AML-193 (cell line): ENCODE measurements around the gene CDK6.

Experiments
- DNase-seq, 2 experiments: peaks; one replicate each; lab custom pipeline; 2025; lab: John Stamatoyannopoulos, UW

CDK6 gene

DNA sequence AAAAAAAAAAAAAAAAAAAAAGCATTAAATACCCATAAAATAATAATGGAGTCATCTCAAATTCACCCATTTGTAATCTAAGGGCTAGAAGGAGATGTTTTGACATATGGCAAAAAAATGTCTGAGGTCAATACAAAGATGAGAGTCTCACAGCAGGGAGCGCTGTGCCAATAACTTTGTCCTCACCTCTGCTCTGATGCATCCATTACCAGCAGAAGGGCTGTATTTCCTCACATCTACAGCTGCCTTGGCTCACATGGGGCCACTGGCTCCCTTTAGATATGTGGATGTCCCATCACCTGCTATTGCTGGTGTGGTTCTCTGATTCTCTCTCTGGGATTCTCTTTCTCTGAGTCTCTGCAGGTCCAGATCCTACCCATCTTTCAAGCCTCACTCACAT is 155.9 kb downstream of the CDK6 start:
- DNase-seq: no peak

DNA sequence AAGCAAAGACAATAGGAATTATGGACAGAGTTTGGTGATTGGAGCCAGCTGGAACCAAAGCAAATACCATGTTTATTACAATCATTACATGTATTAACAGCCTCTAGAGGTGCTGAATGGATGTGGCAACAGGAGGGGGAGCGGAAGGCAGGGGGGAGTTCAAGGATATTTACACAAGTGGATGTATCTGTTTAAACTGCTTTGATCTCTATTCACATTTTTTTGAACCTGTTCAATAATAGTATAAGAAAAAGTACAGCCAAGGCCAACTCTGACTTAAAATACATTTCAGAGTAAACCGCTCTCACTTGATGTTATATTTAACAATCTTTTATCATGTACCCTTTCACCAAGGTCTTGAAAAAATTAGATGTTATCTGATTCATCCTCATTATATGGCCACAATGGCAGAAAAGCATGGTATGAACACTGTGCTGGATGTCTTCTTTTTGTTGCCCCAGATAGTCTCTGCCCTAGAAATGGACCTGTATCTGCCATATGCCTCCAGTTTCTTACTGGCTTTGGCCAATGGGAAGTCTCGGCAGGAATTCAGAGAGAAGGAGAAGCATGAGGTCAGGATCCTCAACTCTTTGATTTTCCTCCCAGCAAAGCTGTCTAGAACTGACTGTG is 158.0 kb downstream of the CDK6 start:
- no peak for DNase-seq

DNA sequence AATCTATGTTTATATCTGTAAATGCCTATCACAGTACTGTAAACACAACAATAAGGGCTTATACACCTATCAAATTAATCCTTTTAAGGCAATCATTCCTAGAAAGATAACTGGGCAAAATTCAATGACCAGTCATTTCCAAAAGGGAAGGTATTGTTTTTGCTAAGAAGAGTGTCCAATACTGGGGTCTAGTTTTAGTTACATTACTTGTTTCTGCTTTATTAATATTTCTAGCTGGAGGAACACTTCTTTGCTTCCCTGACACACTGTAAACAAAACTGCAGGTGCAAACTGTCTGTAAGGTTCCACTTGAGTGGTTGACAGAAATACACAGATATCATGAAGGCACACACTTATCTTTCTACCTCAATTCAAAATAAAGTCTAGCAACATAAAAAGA is 162.0 kb downstream of the CDK6 start:
- DNase-seq: no peak

DNA sequence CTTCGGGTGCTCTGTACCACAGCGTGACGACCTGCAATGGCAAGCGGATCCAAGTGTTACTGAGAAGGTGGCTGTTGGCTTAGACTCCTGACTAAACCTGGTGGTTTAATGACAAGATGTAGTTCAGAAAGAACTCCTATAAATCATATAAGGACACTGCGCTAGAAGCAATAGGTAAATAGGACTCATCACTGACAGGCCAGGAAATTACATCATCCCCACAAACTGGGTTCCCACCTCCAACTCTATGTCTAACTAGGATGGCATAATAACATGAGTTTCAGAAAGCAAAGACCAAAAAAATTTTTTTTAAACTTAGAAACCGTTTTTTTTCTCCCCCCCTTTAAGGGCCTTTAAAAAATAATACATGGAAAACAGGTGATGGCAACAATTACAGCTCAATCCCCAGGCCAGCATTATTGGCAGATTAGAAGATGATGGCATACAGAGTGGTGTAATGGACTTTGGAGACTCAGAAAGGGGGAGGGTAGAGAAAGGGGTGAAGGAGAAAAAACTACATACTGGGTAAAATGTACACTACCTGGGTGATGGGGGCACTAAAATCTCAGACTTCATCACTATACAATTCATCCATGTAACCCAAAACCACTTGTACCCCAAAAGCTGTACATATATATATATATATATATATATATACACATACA is 164.7 kb downstream of the CDK6 start:
- DNase-seq: no peak

DNA sequence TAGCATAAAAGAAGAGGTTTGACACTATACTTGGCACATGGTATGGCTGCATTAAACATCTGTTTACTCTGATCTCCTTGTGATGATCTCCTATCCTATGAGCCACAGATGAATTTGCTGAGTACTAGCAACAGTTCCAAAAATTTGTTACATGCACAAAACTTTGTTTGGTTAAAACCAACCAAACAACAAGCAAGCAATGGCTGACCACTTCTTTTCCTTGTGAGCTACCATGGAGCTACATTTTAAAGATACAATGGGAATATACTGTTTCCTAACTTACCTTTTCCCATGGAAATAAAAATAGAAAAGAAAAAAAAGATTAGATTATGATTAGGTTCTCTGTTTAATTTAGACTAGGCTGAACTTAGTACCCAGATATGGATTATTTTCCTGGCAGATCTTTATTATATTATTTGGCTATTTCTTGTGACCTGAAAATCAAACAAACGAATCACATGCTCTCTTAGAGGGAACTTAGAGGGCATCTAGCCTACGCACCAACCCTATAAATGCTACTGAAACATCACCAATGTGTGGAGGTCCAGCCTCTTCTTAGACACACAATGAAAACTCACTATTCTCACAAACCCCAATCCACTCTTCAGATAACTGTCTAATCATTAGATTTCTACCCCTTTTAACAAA is 166.0 kb downstream of the CDK6 start:
- no peak for DNase-seq

GRCh38 chr7:92669616-92670165 is 166.7 kb downstream of the CDK6 start:
- no peak for DNase-seq

DNA sequence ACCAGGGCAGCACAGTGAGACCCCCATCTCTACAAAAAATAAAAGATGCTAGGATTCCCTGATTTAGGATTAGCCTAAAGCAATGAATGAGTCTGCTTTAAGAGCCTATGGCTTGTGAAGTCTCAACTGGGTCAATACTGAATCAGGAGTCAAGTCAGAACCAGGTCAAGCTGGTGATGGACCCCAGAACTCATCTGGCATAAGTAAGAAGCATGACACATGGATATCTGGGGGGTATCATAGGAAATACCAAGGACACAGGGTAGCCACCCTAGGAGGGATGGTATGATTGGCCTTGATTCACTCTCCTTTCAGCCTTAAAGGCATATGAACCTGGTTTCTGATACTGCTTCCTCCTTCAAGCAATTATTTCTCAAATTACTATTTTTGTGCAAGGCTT is 167.8 kb downstream of the CDK6 start:
- no peak for DNase-seq

- no peak for DNase-seq
Measured at GRCh38 chr7:92667816-92668535, 168.4 kb downstream of the CDK6 start.

DNA sequence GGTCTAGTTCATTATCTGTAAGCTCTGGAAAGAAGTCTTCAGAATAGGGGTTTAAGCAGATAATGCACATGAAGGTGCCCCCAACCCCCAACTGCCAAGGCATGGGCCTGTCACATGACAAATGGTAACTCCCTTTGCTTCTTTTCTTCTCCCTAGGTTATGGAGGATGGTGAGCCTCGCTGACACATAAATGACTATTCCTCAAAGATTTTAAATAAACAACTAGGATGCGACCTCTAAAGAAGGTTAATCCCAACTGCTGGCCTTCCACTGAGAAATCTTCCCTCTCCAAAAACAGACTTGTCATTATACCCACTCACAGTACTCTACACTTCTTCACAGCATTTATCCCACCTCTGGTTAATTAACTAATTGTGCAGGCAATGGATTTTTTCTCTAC is 170.4 kb downstream of the CDK6 start:
- DNase-seq: no peak

DNA sequence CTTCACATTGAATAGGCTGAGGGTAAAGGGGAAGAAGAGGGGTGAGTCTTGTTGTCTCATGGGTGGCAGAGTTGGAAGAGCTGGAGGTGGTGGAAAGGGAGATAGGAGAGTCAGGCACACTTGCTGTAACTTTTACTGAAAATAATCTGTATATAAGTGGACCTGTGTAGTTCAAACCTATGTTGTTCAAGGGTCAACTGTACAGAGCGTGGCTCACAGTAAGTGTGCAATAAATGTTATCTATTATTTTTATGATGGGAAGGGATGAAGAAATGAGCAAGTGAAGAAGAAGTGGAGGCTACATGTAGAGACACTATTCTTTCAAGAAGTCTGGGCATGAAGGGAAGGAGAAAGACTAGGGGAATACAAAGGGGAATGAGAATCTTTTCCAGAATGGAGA is 174.7 kb downstream of the CDK6 start:
- DNase-seq: no peak

DNA sequence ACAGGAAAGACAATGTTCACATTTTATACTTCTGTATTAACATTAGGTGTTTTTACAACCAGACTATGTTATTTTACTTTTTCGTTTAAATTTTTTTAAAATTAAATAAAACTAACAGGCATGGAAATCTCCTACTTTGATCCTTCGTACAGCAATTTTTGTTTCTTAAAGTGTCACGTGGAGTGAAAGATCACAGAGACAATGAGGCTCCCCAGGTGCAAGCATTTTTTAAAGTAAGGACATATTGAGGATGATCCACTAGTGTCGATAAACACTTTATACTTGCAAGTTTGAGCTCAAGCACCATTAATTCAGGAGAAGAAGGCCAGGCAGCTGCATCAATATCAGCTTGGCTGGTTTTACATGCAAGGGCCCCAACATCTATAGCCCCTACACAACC is 177.7 kb downstream of the CDK6 start:
- no peak for DNase-seq

- no peak for DNase-seq
Measured at GRCh38 chr7:92657391-92657790, 179.0 kb downstream of the CDK6 start.

DNA sequence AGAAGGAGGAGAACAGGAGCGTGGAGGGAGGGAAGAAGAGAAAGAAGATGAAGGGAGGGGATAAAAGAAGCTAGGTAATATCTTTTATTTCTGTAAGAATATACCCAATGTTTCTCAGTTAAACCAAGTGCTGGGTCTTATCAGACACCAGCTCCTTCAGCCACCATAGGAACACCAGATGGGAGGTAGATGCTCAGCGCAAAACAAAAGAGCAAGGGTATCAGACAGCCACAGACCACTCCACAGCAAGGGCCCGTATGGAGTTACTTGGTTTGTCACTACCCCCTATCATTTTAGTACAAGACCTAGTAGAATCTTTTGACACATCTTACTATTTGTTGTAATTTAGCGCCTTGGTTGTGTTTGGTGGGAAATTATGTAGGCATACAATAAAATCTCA is 180.3 kb downstream of the CDK6 start:
- DNase-seq: no peak

GRCh38 chr7:92655346-92655884 is 181.0 kb downstream of the CDK6 start:
- DNase-seq: no peak

GRCh38 chr7:92653136-92653535 is 183.2 kb downstream of the CDK6 start:
- no peak for DNase-seq

DNA sequence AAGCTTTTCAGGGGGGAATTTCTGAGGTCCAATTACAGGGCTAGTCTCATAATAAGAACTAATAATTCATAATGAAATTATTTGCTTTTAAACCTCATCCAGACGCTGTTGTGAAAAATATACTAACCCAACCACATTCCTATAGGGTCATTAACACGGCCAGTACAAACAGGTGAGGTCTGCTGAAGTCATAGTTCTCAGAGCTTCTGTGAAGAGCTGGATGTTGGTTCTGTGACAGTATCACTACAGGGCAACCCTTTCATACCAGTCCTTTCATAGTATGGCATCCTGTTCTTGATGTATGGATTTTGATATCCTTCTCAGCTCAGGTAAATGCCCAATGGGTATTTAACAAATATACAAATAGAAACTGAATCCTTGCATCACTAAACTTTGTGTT is 183.8 kb downstream of the CDK6 start:
- DNase-seq: no peak

DNA sequence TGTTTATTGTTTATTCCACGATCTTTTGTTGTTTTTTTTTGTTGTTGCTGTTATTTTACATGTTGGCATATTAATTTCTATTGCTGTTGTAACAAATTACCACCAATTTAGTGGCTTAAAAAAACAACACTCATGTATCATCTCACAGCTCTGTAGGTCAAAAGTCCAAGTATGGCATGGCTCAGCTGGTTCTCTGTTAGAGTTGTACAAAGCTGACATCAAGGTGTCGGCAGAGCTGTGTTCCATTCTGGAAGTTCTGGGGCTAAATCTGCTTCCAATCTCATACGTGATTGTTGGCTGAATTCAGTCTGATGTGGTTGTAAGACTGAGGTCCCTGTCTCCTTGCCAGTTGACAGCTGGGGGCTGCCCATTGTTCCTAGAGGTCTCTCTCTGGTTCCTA is 186.0 kb downstream of the CDK6 start:
- no peak for DNase-seq

DNA sequence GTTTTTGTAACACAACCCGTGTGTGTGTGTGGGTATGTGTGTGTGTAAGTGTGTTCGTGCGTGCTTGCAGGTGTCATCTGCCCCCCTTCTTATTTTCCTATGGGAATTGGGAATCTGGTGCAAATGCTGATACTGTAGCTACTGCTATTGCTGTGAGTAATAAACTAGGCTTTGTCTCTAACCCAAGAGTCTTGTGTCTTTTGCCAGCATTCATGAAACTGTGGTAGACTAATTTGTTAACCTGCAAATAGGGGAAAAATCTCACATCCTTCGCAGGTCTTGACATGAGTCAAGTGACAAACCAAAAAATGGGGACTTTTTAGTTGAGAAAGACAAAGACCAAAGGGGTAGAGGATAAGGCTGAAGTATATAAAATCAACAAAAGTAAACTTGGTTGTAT is 188.3 kb downstream of the CDK6 start:
- DNase-seq: no peak

DNA sequence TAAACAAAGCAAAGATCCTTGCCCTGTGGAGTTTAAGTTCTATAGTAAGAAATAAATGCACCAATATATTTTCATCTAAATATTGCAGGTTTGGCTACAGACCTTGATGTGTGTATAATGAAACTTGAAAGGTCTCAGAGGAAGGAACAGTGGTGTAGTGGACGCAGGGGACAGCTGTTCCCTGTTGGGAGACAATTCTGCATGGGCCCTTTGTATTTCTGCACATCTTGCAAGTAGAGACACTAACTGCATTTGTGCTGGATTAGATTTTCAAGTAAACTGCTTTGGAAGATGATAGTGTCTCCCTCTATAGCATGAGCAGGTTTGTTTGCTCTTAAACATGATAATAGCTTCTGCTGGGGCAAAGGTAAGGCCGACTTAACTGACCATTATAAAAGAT is 188.7 kb downstream of the CDK6 start:
- DNase-seq: no peak

GRCh38 chr7:92647011-92647625 is 189.3 kb downstream of the CDK6 start:
- DNase-seq: no peak

DNA sequence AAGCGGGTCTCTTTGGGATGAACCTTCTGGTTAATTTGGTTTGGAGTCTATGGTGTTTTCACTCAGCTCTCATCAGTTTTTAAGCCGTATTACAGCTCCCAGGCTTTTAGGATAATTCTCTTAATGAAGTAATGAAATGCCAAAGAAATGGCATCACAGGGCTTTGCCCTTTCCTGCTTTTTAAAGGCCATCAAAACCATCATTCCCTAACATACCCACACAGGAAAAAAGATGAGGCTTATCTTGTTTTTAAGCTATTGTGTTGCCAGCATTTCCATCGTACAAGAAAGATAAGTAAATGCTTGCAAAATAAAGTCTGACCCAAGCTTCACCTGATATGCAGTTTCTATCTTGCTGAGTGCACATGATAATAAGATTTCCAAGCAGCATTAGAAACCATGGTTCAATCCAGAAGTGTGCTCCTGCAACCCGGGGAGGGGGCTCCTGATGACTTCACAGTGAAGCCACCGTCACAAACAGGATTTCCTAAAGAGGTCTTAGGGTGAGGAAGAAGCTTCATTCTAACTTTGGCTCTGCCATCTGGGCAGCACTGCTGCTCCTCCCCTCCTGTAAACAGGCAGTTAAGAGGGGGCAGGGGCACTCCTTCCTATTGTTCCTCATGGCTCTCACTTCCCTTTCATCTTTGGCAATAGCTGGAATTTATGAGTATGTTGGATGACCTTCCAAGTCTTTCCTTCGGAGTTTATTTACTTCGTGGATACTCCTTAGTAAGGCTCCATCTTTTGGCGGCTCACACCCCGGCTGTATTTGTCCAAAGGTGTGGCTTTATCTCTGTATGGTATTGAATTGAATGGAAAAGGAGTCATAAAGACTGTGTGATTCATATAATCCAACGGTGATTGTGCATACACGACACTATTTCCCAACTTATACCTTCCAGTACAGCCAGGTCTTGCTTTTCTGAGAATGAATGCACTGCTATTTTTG is 191.0 kb downstream of the CDK6 start:
- no peak for DNase-seq
